H1 (cell line): ENCODE results near the gene NPBWR2. TPM values are rescaled to one million over a fixed set of nuclear protein-coding genes. Genes with fewer than 3 reads are reported as not detected.
A peak's percentile ranks its signal among the peaks of the same experiment; 100 is the strongest.

Source experiments
- CTCF ChIA-PET: fragments of 300-600 bp; sonication (Branson Sonifier 250); formaldehyde crosslinking; loops from one replicate; lab custom pipeline; 2021; ENCODE audit not compliant: partially characterized antibody; lab: Charles Lee
- POLR2A ChIA-PET: fragments of 300-600 bp; sonication (Branson Sonifier 250); formaldehyde crosslinking; loops from one replicate; lab custom pipeline; 2021; ENCODE audit warnings: inconsistent platforms; ENCODE audit not compliant: partially characterized antibody; lab: Charles Lee
- DNase-seq, 2 experiments: peaks; one replicate each; pipeline versions ENCODE4 v3.0.0 to v3.0.0-alpha.2; 2010 to 2022; ENCODE audit warnings: low spot score in 2 of 2, low read depth in 1 of 2, mixed read lengths in 1 of 2
- FAIRE-seq: peaks from 2 replicates; lab custom pipeline; 2011; peaks lifted over from hg19 to GRCh38; lab: Jason Lieb, UNC
- H2AFZ ChIP-seq: 2 replicates; pipeline ENCODE4 v1.8.1; 2012; ENCODE audit warnings: low read length, inconsistent platforms
- H2AK5ac ChIP-seq: 2 replicates; pipeline ENCODE4 v1.6.1; 2013; ENCODE audit warnings: low read depth, low read length
- H2BK120ac ChIP-seq: replicated peaks from 2 replicates; pipeline ENCODE3; 2013; ENCODE audit warnings: low read depth, low read length, inconsistent platforms
- H2BK12ac ChIP-seq: 2 replicates; pipeline ENCODE4 v1.6.1; 2013; ENCODE audit warnings: low read depth, low read length
- H2BK15ac ChIP-seq: 2 replicates; pipeline ENCODE4 v1.6.1; 2013; ENCODE audit warnings: low read length
- H2BK20ac ChIP-seq: 2 replicates; pipeline ENCODE4 v1.6.1; 2013; ENCODE audit warnings: low read length
- H2BK5ac ChIP-seq: 2 replicates; pipeline ENCODE4 v1.6.1; 2013; ENCODE audit warnings: low read depth, low read length
- H3K14ac ChIP-seq: 2 replicates; pipeline ENCODE4 v1.6.1; 2013; ENCODE audit warnings: inconsistent platforms; ENCODE audit not compliant: insufficient read length
- H3K18ac ChIP-seq: 2 replicates; pipeline ENCODE4 v1.6.1; 2013; ENCODE audit warnings: low read length; ENCODE audit errors: extremely low read depth
- H3K23ac ChIP-seq: 2 replicates; pipeline ENCODE4 v1.6.1; 2013; ENCODE audit warnings: inconsistent platforms; ENCODE audit not compliant: insufficient read length
- H3K23me2 ChIP-seq: 2 replicates; pipeline ENCODE4 v1.6.1; 2013; ENCODE audit warnings: low read depth, low read length
- H3K27ac ChIP-seq: 2 replicates; pipeline ENCODE4 v1.6.1; 2011; ENCODE audit warnings: low read depth, low read length, inconsistent platforms
- H3K27me3 ChIP-seq, 4 experiments: replicated peaks in 1 of 4; 1 replicate in 1 of 4; 2 replicates in 3 of 4; pipeline versions ENCODE4 v1.6.1 to v1.8.1; 2011 to 2013; ENCODE audit warnings: low read length in 3 of 4, mild to moderate bottlenecking in 3 of 4, inconsistent platforms in 2 of 4, mixed read lengths in 2 of 4, moderate library complexity in 1 of 4; ENCODE audit not compliant: control insufficient read depth in 3 of 4, insufficient read depth in 3 of 4; ENCODE audit errors: extremely low read depth in 1 of 4
- H3K36me3 ChIP-seq, 4 experiments: 2 replicates each; pipeline versions ENCODE4 v1.6.1 to v1.8.1; 2011 to 2013; ENCODE audit warnings: mild to moderate bottlenecking in 4 of 4, low read length in 3 of 4, moderate library complexity in 2 of 4, control low read depth in 1 of 4, inconsistent platforms in 1 of 4; ENCODE audit not compliant: insufficient read depth in 4 of 4, control insufficient read depth in 2 of 4
- H3K4ac ChIP-seq: replicated peaks from 2 replicates; pipeline ENCODE3; 2013; ENCODE audit warnings: low read length, low read depth, mixed read lengths, inconsistent platforms; ENCODE audit not compliant: insufficient read length
- H3K4me1 ChIP-seq, 4 experiments: replicated peaks in 1 of 4; 1 replicate in 1 of 4; 2 replicates in 3 of 4; pipeline versions ENCODE4 v1.6.1 to v1.8.1; 2011 to 2013; ENCODE audit warnings: low read length in 3 of 4, inconsistent platforms in 2 of 4, mixed read lengths in 1 of 4; ENCODE audit not compliant: insufficient read depth in 4 of 4, control insufficient read depth in 3 of 4
- H3K4me2 ChIP-seq, 2 experiments: 2 replicates each; pipeline versions ENCODE4 v1.6.1 to v1.8.1; 2011 to 2013; ENCODE audit warnings: low read depth in 2 of 2, low read length in 2 of 2, control low read depth in 1 of 2, inconsistent platforms in 1 of 2, mild to moderate bottlenecking in 1 of 2; ENCODE audit not compliant: insufficient read depth in 1 of 2
- H3K4me3 ChIP-seq, 4 experiments: fragments of 200-600, 300-600 bp in 1 of 4; sonication (generic), shearing (Covaris generic), sonication (Bioruptor Twin) in 1 of 4; 2 replicates each; pipeline versions ENCODE4 v1.5.1 to v1.8.1; 2011 to 2016; ENCODE audit warnings: low read length in 4 of 4, low read depth in 3 of 4, control low read depth in 2 of 4, inconsistent platforms in 2 of 4, mild to moderate bottlenecking in 2 of 4, mixed read lengths in 1 of 4, moderate library complexity in 1 of 4; ENCODE audit not compliant: insufficient read depth in 2 of 4; ENCODE audit errors: extremely low read depth in 1 of 4
- H3K56ac ChIP-seq: replicated peaks from 2 replicates; pipeline ENCODE3; 2013; ENCODE audit warnings: low read depth, mild to moderate bottlenecking, mixed read lengths, low read length, inconsistent platforms; ENCODE audit not compliant: insufficient read length
- H3K79me1 ChIP-seq: 2 replicates; pipeline ENCODE4 v1.6.1; 2013; ENCODE audit warnings: low read depth, low read length, control low read depth
- H3K79me2 ChIP-seq, 2 experiments: 2 replicates each; pipeline versions ENCODE4 v1.6.1 to v1.8.1; 2012 to 2013; ENCODE audit warnings: low read length in 2 of 2, mild to moderate bottlenecking in 2 of 2, inconsistent platforms in 1 of 2; ENCODE audit not compliant: insufficient read depth in 2 of 2, control insufficient read depth in 1 of 2
- H3K9ac ChIP-seq, 4 experiments: replicated peaks in 1 of 4; 1 replicate in 1 of 4; 2 replicates in 3 of 4; pipeline versions ENCODE4 v1.6.1 to v1.8.1; 2011 to 2013; ENCODE audit warnings: low read depth in 3 of 4, low read length in 3 of 4, control low read depth in 2 of 4, mild to moderate bottlenecking in 2 of 4, moderate library complexity in 2 of 4, inconsistent platforms in 1 of 4; ENCODE audit errors: extremely low read depth in 1 of 4
- H3K9me3 ChIP-seq, 2 experiments: 2 replicates each; pipeline versions ENCODE4 v1.6.1 to v1.8.1; 2012 to 2013; ENCODE audit warnings: mild to moderate bottlenecking in 2 of 2, moderate library complexity in 2 of 2, control low read depth in 1 of 2, inconsistent platforms in 1 of 2, low read depth in 1 of 2, low read length in 1 of 2, mixed read lengths in 1 of 2; ENCODE audit not compliant: insufficient read depth in 2 of 2
- H4K20me1 ChIP-seq, 2 experiments: replicated peaks in 1 of 2; 2 replicates each; pipeline versions ENCODE3 to v1.8.1; 2011 to 2013; ENCODE audit warnings: inconsistent platforms in 2 of 2, low read length in 2 of 2, mild to moderate bottlenecking in 1 of 2; ENCODE audit not compliant: insufficient read depth in 2 of 2, control insufficient read depth in 1 of 2
- H4K5ac ChIP-seq: 2 replicates; pipeline ENCODE4 v1.6.1; 2013; ENCODE audit warnings: low read length, low read depth, mixed read lengths, inconsistent platforms; ENCODE audit not compliant: insufficient read length
- H4K8ac ChIP-seq: 2 replicates; pipeline ENCODE4 v1.8.0; 2013; ENCODE audit warnings: mild to moderate bottlenecking, moderate library complexity, low read length, inconsistent platforms; ENCODE audit not compliant: insufficient read depth; ENCODE audit errors: extremely low read depth
- H4K91ac ChIP-seq: replicated peaks from 2 replicates; pipeline ENCODE3; 2013; ENCODE audit warnings: low read length, mixed read lengths, inconsistent platforms; ENCODE audit not compliant: insufficient read length
- ASH2L ChIP-seq: fragments of 200-600, 300-600 bp; sonication (generic); IDR thresholded peaks from one replicate; pipeline ENCODE4 v1.7.1; 2017; ENCODE audit warnings: low read length
- HDAC6 ChIP-seq: IDR thresholded peaks from one replicate; pipeline ENCODE4 v1.7.1; 2012; ENCODE audit warnings: low read depth, mild to moderate bottlenecking, inconsistent platforms, low read length, moderate library complexity
- KDM4A ChIP-seq: IDR thresholded peaks from one replicate; pipeline ENCODE4 v1.7.1; 2012; ENCODE audit warnings: low read depth, mild to moderate bottlenecking, moderate library complexity, low read length, inconsistent platforms; ENCODE audit not compliant: severe bottlenecking
- NANOG ChIP-seq: IDR thresholded peaks from 2 replicates; pipeline ENCODE4 v1.6.1; 2011; ENCODE audit warnings: low read length, low read depth, mild to moderate bottlenecking, inconsistent platforms; ENCODE audit not compliant: insufficient read depth, poor library complexity, severe bottlenecking
- NRF1 ChIP-seq: IDR thresholded peaks from 2 replicates; pipeline ENCODE4 v1.6.1; 2011; ENCODE audit warnings: mild to moderate bottlenecking, low read depth, low read length, improper control_type of control experiment
- RNF2 ChIP-seq: fragments of 200-900, 300-1000 bp; sonication (generic); IDR thresholded peaks from 2 replicates; pipeline ENCODE4 v1.7.1; 2016; ENCODE audit warnings: borderline replicate concordance, low read depth, mild to moderate bottlenecking, antibody characterized with exemption, low read length; ENCODE audit not compliant: poor library complexity, severe bottlenecking; ENCODE audit errors: missing control alignments
- ZNF274 ChIP-seq: IDR thresholded peaks from 2 replicates; pipeline ENCODE4 v1.7.0; 2012; ENCODE audit warnings: low read length, borderline replicate concordance; ENCODE audit errors: extremely low read depth
- WGBS, 2 experiments: shearing (Covaris generic) in 1 of 2; methylation state at CpG; one replicate each; pipeline versions ENCODE4 v1.1.6 to v1.1.7; 2013 to 2015; ENCODE audit warnings: low lambda C conversion rate in 2 of 2, mixed read lengths in 2 of 2, inconsistent platforms in 1 of 2, low coverage in 1 of 2, missing lambda C conversion rate in 1 of 2; ENCODE audit not compliant: insufficient replicate concordance in 2 of 2, insufficient coverage in 1 of 2, insufficient read length in 1 of 2; ENCODE audit errors: extremely low coverage in 1 of 2, missing lambda C conversion rate in 1 of 2; 5-methylcytosine and 5-hydroxymethylcytosine counted together
- polyA plus RNA-seq, 7 experiments: library from polyadenylated mRNA; depleted of rRNA in 3 of 7; stranded (reverse) in 5 of 7; unstranded in 2 of 7; fragments of >200 nt in 5 of 7; fragments of 200-250 nt in 2 of 7; gene quantifications; 1 replicate in 5 of 7; 2 replicates in 1 of 7; 4 replicates in 1 of 7; pipeline versions ENCODE4 v1.2.1 to v1.2.3, GENCODE V29; 2011 to 2013; ENCODE audit warnings: missing spikeins in 2 of 7, mixed read lengths in 2 of 7
- total RNA-seq: library from RNA; stranded (reverse); fragmentation: NEBNext Ultra II Directional; extraction: Animal tissue kit (Norgen Biotek cat#: 25700); gene quantifications from 2 replicates; pipeline ENCODE4 v1.2.1, GENCODE V29; 2021

The NPBWR2 gene
- total and polyA plus RNA-seq, 2 of the 8 experiments (the other 6 are each of a cell fraction or from before 2014, with no cell fraction given) = not detected

- H3K27me3 ChIP-seq = peaks cover 2 to 36% (median 29%) of the 10 kb centered on the region in 4 experiments
- peak within 1 kb of the TSS; percentile 94; the same call in 1 of the 2 replicates for H2AFZ ChIP-seq
- POLR2A ChIA-PET = interaction anchor here (0.6 to 4.6 kb wide), 6 partner anchors 12 to 213 kb away, joined by 3 to 27 read pairs (median 4); partner anchors contain the start of gene TCEA2
- TF ChIP-seq NRF1 = peak; percentile 49
- TF ChIP-seq HDAC6 = no peak
- TF ChIP-seq NANOG = no peak
- TF ChIP-seq ZNF274 = no peak
- no peak for TF ChIP-seq RNF2
- peak; percentile 36 for TF ChIP-seq ASH2L
- TF ChIP-seq KDM4A = peak; percentile 81
Observed at GRCh38 chr20:64079273-64080012, 27.9 kb downstream of the NPBWR2 start, which contains the start of gene RGS19. TSS of gene RGS19 (minus strand) at chr20:64079518. CDS start at chr20:64076886, 2,632 bp downstream.

More at GRCh38 chr20:64079273-64080012, 27.9 kb downstream of the NPBWR2 start, which contains the start of gene RGS19:
- H2BK20ac ChIP-seq = no peak within 1 kb of the TSS
- no peak within 1 kb of the TSS; the same call in 1 of the 2 replicates for H3K27ac ChIP-seq
- H3K4me3 ChIP-seq = peak within 1 kb of the TSS; percentile 60 to 92 (median 71)
- peak within 1 kb of the TSS; percentile 73 for H3K4ac ChIP-seq
- peaks cover 0 to 35% (median 18%) of the 10 kb centered on the region in 4 experiments; a peak in 6 of 7 replicates for H3K4me1 ChIP-seq
- H3K18ac ChIP-seq = peak within 1 kb of the TSS; percentile 93
- H3K56ac ChIP-seq = peak within 1 kb of the TSS; percentile 25
- H4K5ac ChIP-seq = peak within 1 kb of the TSS; percentile 36
- peak within 1 kb of the TSS; percentile 75 for H4K8ac ChIP-seq
- DNase-seq = peak in 1 of 2 experiments; percentile 86
- no peak within 1 kb of the TSS for H2BK120ac ChIP-seq
- peak within 1 kb of the TSS; percentile 78 to 94 for H3K4me2 ChIP-seq
- H3K36me3 ChIP-seq = no peaks in the 10 kb centered on the region
- no peak within 1 kb of the TSS for H2AK5ac ChIP-seq
- no peak within 1 kb of the TSS for H2BK15ac ChIP-seq
- CTCF ChIA-PET = interaction anchor here (1.5 to 13.0 kb wide), 7 partner anchors 10 to 39 kb away, joined by 4 to 144 read pairs (median 17); partner anchors contain the start of genes SOX18 and TCEA2
- H2BK5ac ChIP-seq = peak within 1 kb of the TSS; percentile 44; the same call in 1 of the 2 replicates
- no peak within 1 kb of the TSS for H4K91ac ChIP-seq
- no peaks in the 10 kb centered on the region for H3K79me2 ChIP-seq
- no peak within 1 kb of the TSS for H3K14ac ChIP-seq
- FAIRE-seq = no peak
- WGBS, 2 experiments = 1% methylated on average over 22 of the region's 73 CpGs; no CpG with 5 or more reads in 1 of the 2 experiments
- H3K79me1 ChIP-seq = no peaks in the 10 kb centered on the region
- H2BK12ac ChIP-seq = peak within 1 kb of the TSS; percentile 80; the same call in 1 of the 2 replicates
- H3K23ac ChIP-seq = no peak within 1 kb of the TSS
- H3K9ac ChIP-seq = peak within 1 kb of the TSS in 2 of 4 experiments; percentile 18 to 61; a peak in 4 of 7 replicates
- peaks cover 22% of the 10 kb centered on the region; the same call in 1 of the 2 replicates for H3K23me2 ChIP-seq
- H3K9me3 ChIP-seq = no peaks in the 10 kb centered on the region
- H4K20me1 ChIP-seq = peaks cover 0 to under 1% of the 10 kb centered on the region in 2 experiments
